GM12891 (cell line): Measurements from ENCODE around the gene CFH.

Experiments used
- POLR2A ChIP-seq: IDR thresholded peaks from 2 replicates; pipeline ENCODE4 v1.6.1; 2011; ENCODE audit warnings: low read depth, low read length, control low read depth
- POLR2AphosphoS5 ChIP-seq: IDR thresholded peaks from 2 replicates; pipeline ENCODE4 v1.6.1; 2011; ENCODE audit warnings: low read depth, low read length, control low read depth
- POU2F2 ChIP-seq: IDR thresholded peaks from 2 replicates; pipeline ENCODE4 v1.6.1; 2011; ENCODE audit warnings: low read depth, mild to moderate bottlenecking, control low read depth, low read length, moderate library complexity
- SPI1 ChIP-seq: IDR thresholded peaks from 2 replicates; pipeline ENCODE4 v1.6.1; 2011; ENCODE audit warnings: low read depth, low read length, control low read depth
- TAF1 ChIP-seq: IDR thresholded peaks from 2 replicates; pipeline ENCODE4 v1.6.1; 2011; ENCODE audit warnings: low read depth, low read length, control low read depth

GRCh38 chr1:196698993-196699392 lies 47.1 kb downstream of the CFH start:
- TF ChIP-seq POLR2AphosphoS5 (no peak), POLR2A (no peak), POU2F2 (no peak), TAF1 (no peak), SPI1 (no peak)
